K562 (cell line): Measurements from ENCODE around the gene SIAE. TPM values are rescaled to one million over a fixed set of nuclear protein-coding genes. Genes with fewer than 3 reads are reported as not detected.

Experiments
- ATAC-seq: fragments of 200-7000 bp; cut with Tn5 transposase; 3 replicates; pipeline ENCODE4 v1.9.1; 2020; ENCODE audit warnings: moderate library complexity
- BruUV-seq: library from RNA; stranded (reverse); fragments of 400-500 nt; replicated peaks from 2 replicates; lab custom pipeline; 2021; lab: Mats Ljungman, UMichigan
- CTCF ChIA-PET: fragments of 300-600 bp; formaldehyde crosslinking; extraction: SDS; loops from one replicate; lab custom pipeline; 2021; ENCODE audit warnings: low intra/inter-chr PET ratio; lab: Yijun Ruan, JAX
- POLR2A ChIA-PET: fragments of 300-600, 350-650 bp; sonication (Branson Sonifier 250); formaldehyde crosslinking; extraction: SDS; loops from one replicate; lab custom pipeline; 2021; ENCODE audit warnings: antibody characterized with exemption, inconsistent platforms; lab: Yijun Ruan, JAX
- DNase-seq, 4 experiments: peaks; one replicate each; pipeline versions ENCODE4 v3.0.0 to v3.0.0-alpha.2; 2011 to 2018; ENCODE audit warnings: low spot score in 3 of 4, mixed read lengths in 3 of 4; ENCODE audit errors: extremely low read depth in 1 of 4
- FAIRE-seq: peaks from 2 replicates; lab custom pipeline; 2011; peaks lifted over from hg19 to GRCh38; lab: Jason Lieb, UNC
- H2AFZ ChIP-seq: 2 replicates; pipeline ENCODE4 v1.6.0; 2011; ENCODE audit warnings: low read depth, low read length, control low read depth, inconsistent platforms
- H3K27ac ChIP-seq: fragments of 200-600 bp; 3 replicates; pipeline ENCODE4 v1.8.0; 2011; ENCODE audit warnings: low read depth, mild to moderate bottlenecking, control low read depth, inconsistent platforms, low read length, moderate library complexity, mixed read lengths; ENCODE audit errors: extremely low read depth
- H3K27me3 ChIP-seq, 2 experiments: fragments of 300-600 bp in 1 of 2; 2 replicates in 1 of 2; 3 replicates in 1 of 2; pipeline versions ENCODE4 v1.6.0 to v1.8.0; 2011; ENCODE audit warnings: inconsistent platforms in 2 of 2, low read length in 2 of 2, mild to moderate bottlenecking in 1 of 2, mixed read lengths in 1 of 2, moderate library complexity in 1 of 2; ENCODE audit not compliant: control insufficient read depth in 2 of 2, insufficient read depth in 2 of 2
- H3K36me3 ChIP-seq: fragments of 300-600 bp; 3 replicates; pipeline ENCODE4 v1.8.0; 2011; ENCODE audit warnings: mild to moderate bottlenecking, low read length, inconsistent platforms; ENCODE audit not compliant: control insufficient read depth, insufficient read depth
- H3K4me1 ChIP-seq, 2 experiments: fragments of 200-600 bp in 1 of 2; replicated peaks in 1 of 2; 2 replicates in 1 of 2; 3 replicates in 1 of 2; pipeline versions ENCODE4 v1.5.1 to v1.8.0; 2011; ENCODE audit warnings: inconsistent platforms in 2 of 2, low read length in 2 of 2, mild to moderate bottlenecking in 1 of 2, mixed read lengths in 1 of 2, moderate library complexity in 1 of 2; ENCODE audit not compliant: control insufficient read depth in 2 of 2, insufficient read depth in 2 of 2
- H3K4me2 ChIP-seq: 2 replicates; pipeline ENCODE4 v1.6.1; 2011; ENCODE audit warnings: low read length, control low read depth, inconsistent platforms, mixed read lengths; ENCODE audit not compliant: insufficient read depth
- H3K4me3 ChIP-seq: fragments of 200-600 bp; sonication (generic), shearing (Covaris generic); 2 replicates; pipeline ENCODE4 v1.5.1; 2016; ENCODE audit warnings: control low read depth, inconsistent platforms
- H3K79me2 ChIP-seq: fragments of 200-600 bp; 3 replicates; pipeline ENCODE4 v1.8.0; 2011; ENCODE audit warnings: low read length, inconsistent platforms; ENCODE audit not compliant: control insufficient read depth, insufficient read depth
- H3K9ac ChIP-seq, 2 experiments: 2 replicates each; pipeline versions ENCODE4 v1.6.0 to v1.6.1; 2011; ENCODE audit warnings: low read depth in 2 of 2, low read length in 2 of 2, control low read depth in 1 of 2, inconsistent platforms in 1 of 2, mild to moderate bottlenecking in 1 of 2, mixed read lengths in 1 of 2; ENCODE audit not compliant: insufficient read depth in 1 of 2
- H3K9me1 ChIP-seq: one replicate; pipeline ENCODE4 v1.6.0; 2011; ENCODE audit warnings: inconsistent platforms, mild to moderate bottlenecking, low read length, moderate library complexity; ENCODE audit not compliant: control insufficient read depth, insufficient read depth
- H3K9me3 ChIP-seq: replicated peaks from 2 replicates; pipeline ENCODE4 v1.5.1; 2011; ENCODE audit warnings: low read depth, low read length, inconsistent platforms; ENCODE audit not compliant: control insufficient read depth, insufficient read depth
- H4K20me1 ChIP-seq: replicated peaks from 2 replicates; pipeline ENCODE4 v1.6.1; 2011; ENCODE audit warnings: low read length, inconsistent platforms, mixed read lengths; ENCODE audit not compliant: control insufficient read depth, insufficient read depth
- HEY1 ChIP-seq: fragments of 250-450 bp; sonication (Bioruptor Pico); IDR thresholded peaks from 2 replicates; pipeline ENCODE4 v1.5.0; 2020; ENCODE audit warnings: mild to moderate bottlenecking, moderate library complexity, borderline replicate concordance
- WGBS: fragments of 100-300 bp; shearing (Covaris generic); methylation state at CpG from one replicate; pipeline ENCODE4 v1.1.6; 2016; ENCODE audit warnings: low coverage, mixed read lengths; ENCODE audit not compliant: insufficient coverage; ENCODE audit errors: missing lambda C conversion rate; 5-methylcytosine and 5-hydroxymethylcytosine counted together
- in situ Hi-C: fragments of 300-500 bp; cut with MboI; formaldehyde crosslinking; loops from 4 replicates; pipeline ENCODE4 v1.15.0; 2018; ENCODE audit warnings: inconsistent platforms, mixed read lengths
- intact Hi-C: fragments of 100-400 bp; cut with micrococcal nuclease; formaldehyde crosslinking; loops from 2 replicates; pipeline ENCODE4 v1.14.2; 2022
- polyA plus RNA-seq, 8 experiments: library from polyadenylated mRNA; depleted of rRNA in 4 of 8; stranded (reverse) in 5 of 8; unstranded in 3 of 8; fragments of >200 nt; fragmentation: Nextera tagmentation in 2 of 8; fragmentation: Illumina TruSeq in 1 of 8; extraction: Ambion mirVana in 2 of 8; extraction: Trizol in 1 of 8; gene quantifications; 2 replicates each; pipeline versions ENCODE4 v1.2.1 to v1.2.3, GENCODE V29; 2011 to 2014; ENCODE audit warnings: inconsistent platforms in 1 of 8, missing spikeins in 1 of 8
- total RNA-seq, 7 experiments: library from RNA; depleted of rRNA in 6 of 7; stranded (reverse); fragments of >200 nt in 6 of 7; fragmentation: Illumina TruSeq in 2 of 7; extraction: Trizol in 2 of 7; gene quantifications; 2 replicates each; pipeline versions ENCODE4 v1.2.1 to v1.2.3, GENCODE V29; 2011 to 2021; ENCODE audit warnings: low replicate concordance in 1 of 7
- TF ChIP-seq, protein P1 (sequence below): fragments of 200-800 bp; sonication (Bioruptor generic); IDR thresholded peaks from 2 replicates; pipeline ENCODE4 v1.6.1; 2017; ENCODE audit warnings: missing genetic modification characterization, missing compliant biosample characterization

SIAE gene
- total and polyA plus RNA-seq, 9 of the 15 experiments (the other 6 are each of a cell fraction or from before 2014, with no cell fraction given), result 0.89 to 9.6 (median 3.7) TPM

DNA sequence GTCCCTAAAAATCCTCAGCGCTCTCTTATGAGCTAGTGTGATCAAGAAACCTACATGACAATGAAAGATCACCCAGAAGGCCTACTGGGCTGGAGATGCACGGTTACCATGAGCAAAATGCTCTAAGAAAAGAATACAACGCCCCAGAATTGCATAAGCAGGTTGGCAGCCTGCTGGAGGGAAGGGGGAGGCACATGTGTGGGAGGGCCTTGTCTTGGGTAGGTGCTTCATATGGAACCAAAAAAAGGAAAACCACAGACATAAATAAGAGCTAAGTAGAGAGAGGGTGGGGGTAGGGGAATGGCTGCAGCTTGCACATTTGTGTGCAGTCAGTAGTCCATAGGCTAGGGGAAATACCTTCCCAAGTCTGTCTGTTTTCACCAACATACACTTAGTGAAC, 2.8 kb downstream of the SIAE start:
- WGBS, result 50% methylated on average over 3 of the region's 3 CpGs
- H3K27ac ChIP-seq, result no peak overlapping the region
- ATAC-seq (no peak), FAIRE-seq (no peak)
- peaks cover 5% of the 10 kb centered on the region; the same call in 1 of the 3 replicates for H3K79me2 ChIP-seq
- no peak overlapping the region for H3K4me3 ChIP-seq
- intact Hi-C loops, result no loop called here
- H3K27me3 ChIP-seq, result no peaks in the 10 kb centered on the region
- 0 out of 2 replicates have a peak, but pooled peaks cover 7% of the 10 kb centered on the region for H4K20me1 ChIP-seq
- H3K4me1 ChIP-seq, result peaks cover 8 to 30% of the 10 kb centered on the region in 2 experiments
- TF ChIP-seq, protein P1, sequence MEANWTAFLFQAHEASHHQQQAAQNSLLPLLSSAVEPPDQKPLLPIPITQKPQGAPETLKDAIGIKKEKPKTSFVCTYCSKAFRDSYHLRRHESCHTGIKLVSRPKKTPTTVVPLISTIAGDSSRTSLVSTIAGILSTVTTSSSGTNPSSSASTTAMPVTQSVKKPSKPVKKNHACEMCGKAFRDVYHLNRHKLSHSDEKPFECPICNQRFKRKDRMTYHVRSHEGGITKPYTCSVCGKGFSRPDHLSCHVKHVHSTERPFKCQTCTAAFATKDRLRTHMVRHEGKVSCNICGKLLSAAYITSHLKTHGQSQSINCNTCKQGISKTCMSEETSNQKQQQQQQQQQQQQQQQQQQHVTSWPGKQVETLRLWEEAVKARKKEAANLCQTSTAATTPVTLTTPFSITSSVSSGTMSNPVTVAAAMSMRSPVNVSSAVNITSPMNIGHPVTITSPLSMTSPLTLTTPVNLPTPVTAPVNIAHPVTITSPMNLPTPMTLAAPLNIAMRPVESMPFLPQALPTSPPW (CRISPR knock-in tag), result peak; percentile 28; the same call in 1 of the 2 replicates
- no peak for TF ChIP-seq HEY1 (CRISPR knock-in tag)
- TF ChIP-seq, all 486 proteins: peak for 1
- no peak overlapping the region for H3K4me2 ChIP-seq
- no TSS peak for BruUV-seq
- no peaks in the 10 kb centered on the region for H3K36me3 ChIP-seq
- POLR2A ChIA-PET, result interaction anchor here (0.7 to 1.3 kb wide), 2 partner anchors 37 to 102 kb away, joined by 3 to 5 read pairs; no protein-coding TSS in a partner anchor
- H3K9me1 ChIP-seq, result no peaks in the 10 kb centered on the region
- DNase-seq, result peak in 1 of 4 experiments; percentile 16
- H3K9ac ChIP-seq, result no peak overlapping the region
- CTCF ChIA-PET, result interaction anchor here (2.6 kb wide), 1 partner anchor 166 kb away, joined by 28 read pairs; no protein-coding TSS in a partner anchor
- peaks cover 2% of the 10 kb centered on the region; the same call in 1 of the 2 replicates for H3K9me3 ChIP-seq
- H2AFZ ChIP-seq, result no peak overlapping the region
- in situ Hi-C loops, result loop anchor here (5.0 to 10.0 kb wide), 2 partner anchors 94 to 167 kb away; partner anchors contain the start of gene ESAM
